Right lobe of liver (tissue), 6 donors: Measurements from ENCODE around the gene NCOA5. TPM values are rescaled to one million over a fixed set of nuclear protein-coding genes. Genes with fewer than 3 reads are reported as not detected.

ENCODE experiments used
- ATAC-seq, 4 donors: fragments of 200-7000 bp; cut with Tn5 transposase; one replicate each; pipeline ENCODE4 v1.9.1; 2020; ENCODE audit warnings: mild to moderate bottlenecking in 4 of 4, moderate library complexity in 4 of 4
- DNase-seq, 3 donors: peaks; one replicate each; pipeline ENCODE4 v3.0.0-alpha.2; 2020
- H3K27ac ChIP-seq, 3 donors: fragments of 200-600 bp; one replicate each; pipeline ENCODE4 v1.8.0; 2022
- H3K27me3 ChIP-seq, 2 donors: fragments of 200-600 bp; one replicate each; pipeline ENCODE4 v1.8.0; 2022
- H3K36me3 ChIP-seq, 4 donors: fragments of 200-600 bp; sonication (generic) in 1 of 4; one replicate each; pipeline versions ENCODE4 v1.5.1 to v1.8.0; 2017 to 2022; ENCODE audit warnings: control low read depth in 1 of 4
- H3K4me1 ChIP-seq, 4 donors: fragments of 200-600 bp; sonication (generic) in 1 of 4; one replicate each; pipeline versions ENCODE4 v1.5.1 to v1.8.0; 2017 to 2022; ENCODE audit warnings: control low read depth in 1 of 4
- H3K4me3 ChIP-seq, 3 donors: fragments of 200-600 bp; one replicate each; pipeline ENCODE4 v1.8.0; 2022
- H3K9me3 ChIP-seq, 4 donors: fragments of 200-600 bp; sonication (generic) in 1 of 4; one replicate each; pipeline versions ENCODE4 v1.5.1 to v1.8.0; 2017 to 2022; ENCODE audit warnings: control low read depth in 1 of 4
- CTCF ChIP-seq, 4 donors: fragments of 200-600 bp in 3 of 4; fragments of 450-650 bp in 1 of 4; IDR thresholded peaks; one replicate each; pipeline versions ENCODE4 v1.5.1 to v1.8.0; 2016 to 2022; ENCODE audit warnings: antibody characterized with exemption in 4 of 4, mild to moderate bottlenecking in 2 of 4
- POLR2A ChIP-seq: fragments of 450-650 bp; IDR thresholded peaks from one replicate; pipeline ENCODE4 v1.6.1; 2017; ENCODE audit warnings: antibody characterized with exemption, mild to moderate bottlenecking
- WGBS: methylation state at CpG from one replicate; pipeline ENCODE4 v1.1.6; 2018; ENCODE audit warnings: low coverage, low lambda C conversion rate; ENCODE audit not compliant: insufficient coverage; ENCODE audit errors: missing lambda C conversion rate; 5-methylcytosine and 5-hydroxymethylcytosine counted together
- intact Hi-C, 2 donors: fragments of 100-400 bp; cut with DNase I; formaldehyde crosslinking; loops; one replicate each; pipeline versions ENCODE4 v1.11.2 to v1.14.1; 2022
- total RNA-seq, 6 experiments: library from RNA; depleted of rRNA in 2 of 6; stranded (reverse); fragments of >200 nt in 2 of 6; fragmentation: NEBNext Ultra II Directional in 3 of 6; extraction: Animal tissue kit (Norgen Biotek cat#: 25700) in 3 of 6; gene quantifications; one replicate each; pipeline versions ENCODE4 v1.1.0 to v1.2.4, GENCODE V29; 2016 to 2023
- donor health status: DM: no; HTN: yes; CAD: no.
- donor health status: DM: no; HTN: no; CAD: no.
- donor health status: DM: no; HTN: no; CAD: no.
- donor health status: DM: no; HTN: yes; CAD: no.
- donor health status: DM: no; HTN: yes; CAD: no.

The NCOA5 gene
- total RNA-seq, 6 experiments from 2014 or later, result 5.1 to 10.4 (median 8.8) TPM

DNA sequence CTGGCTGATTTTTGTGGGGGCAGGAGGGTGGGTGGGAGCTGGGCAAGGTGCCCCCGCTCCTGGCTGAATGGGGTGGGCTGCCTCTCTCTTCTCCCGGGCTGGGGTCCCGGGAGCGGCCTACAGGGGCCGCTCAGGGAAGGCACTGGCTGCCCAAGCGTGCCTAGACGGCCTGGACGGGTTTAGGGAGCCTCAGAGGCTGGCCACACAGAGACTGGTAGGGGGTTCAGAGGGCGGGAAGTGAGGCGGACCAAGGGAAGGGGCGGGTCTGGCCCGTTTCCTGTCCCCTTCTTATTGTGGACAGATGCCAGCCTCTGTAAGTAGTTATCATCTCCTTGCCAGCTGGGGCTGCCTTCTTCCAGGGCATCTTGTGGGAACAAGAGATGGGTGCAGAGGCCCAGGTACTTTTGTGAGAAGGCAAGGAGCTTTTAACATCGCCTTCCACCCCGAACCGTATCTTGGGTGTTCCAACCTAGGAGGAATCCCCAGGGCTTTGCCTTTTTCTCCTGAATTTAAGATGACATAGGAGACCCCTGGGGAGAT is 28.8 kb upstream of the NCOA5 start:
- Histone ChIP-seq H3K9me3 (no peaks in the 10 kb centered on the region), H3K27me3 (no peaks in the 10 kb centered on the region), H3K4me3 (peak overlapping the region; percentile 46 to 63 (median 61)), H3K36me3 (peaks cover 0 to 14% (median 0%) of the 10 kb centered on the region in 4 donors), H3K4me1 (peaks cover 0 to 14% (median 3%) of the 10 kb centered on the region in 4 donors), H3K27ac (peak overlapping the region; percentile 50 to 72 (median 65))
- DNase-seq (peak in 2 of 3 donors; percentile 44 to 50), ATAC-seq (peak; percentile 58 to 68 (median 62))
- intact Hi-C loops, result no loop called here
- WGBS, result 2% methylated on average over 7 of the region's 15 CpGs
- TF ChIP-seq CTCF (IDR thresholded peaks at IDR 0.05) (no peak), POLR2A (no peak)

- Histone ChIP-seq H3K36me3 (peaks cover 0 to 8% (median 0%) of the 10 kb centered on the region in 4 donors), H3K9me3 (no peaks in the 10 kb centered on the region), H3K27ac (peak within 1 kb of the TSS; percentile 50 to 72 (median 65)), H3K27me3 (no peaks in the 10 kb centered on the region), H3K4me1 (peaks cover 0 to 14% (median 3%) of the 10 kb centered on the region in 4 donors), H3K4me3 (peak within 1 kb of the TSS; percentile 46 to 63 (median 61))
- intact Hi-C loops, result no loop called here
- 12% methylated on average over 18 of the region's 40 CpGs for WGBS
- DNase-seq (peak; percentile 89 to 91 (median 90)), ATAC-seq (peak; percentile 97 to 98 (median 98))
- peak; percentile 39 for TF ChIP-seq POLR2A
- no peak for TF ChIP-seq CTCF (IDR thresholded peaks at IDR 0.05)
Measured at GRCh38 chr20:46117704-46118467, 28.1 kb upstream of the NCOA5 start, which contains the start of gene CD40. TSS of gene CD40 (plus strand) at chr20:46118314. CDS start at chr20:46118344, 30 bp downstream.

- Histone ChIP-seq H3K27ac (no peak overlapping the region), H3K9me3 (no peaks in the 10 kb centered on the region), H3K36me3 (no peaks in the 10 kb centered on the region), H3K4me1 (peaks cover 0 to 4% (median 0%) of the 10 kb centered on the region in 4 donors), H3K27me3 (no peaks in the 10 kb centered on the region), H3K4me3 (no peak overlapping the region)
- no peak for DNase-seq
- WGBS, result 61% methylated on average over 2 of the region's 2 CpGs
- intact Hi-C loops, result no loop called here
- ATAC-seq, result no peak
- no peak for TF ChIP-seq POLR2A
- no peak for TF ChIP-seq CTCF (IDR thresholded peaks at IDR 0.05)
Measured at GRCh38 chr20:46114449-46114848, 24.7 kb upstream of the NCOA5 start.

DNA sequence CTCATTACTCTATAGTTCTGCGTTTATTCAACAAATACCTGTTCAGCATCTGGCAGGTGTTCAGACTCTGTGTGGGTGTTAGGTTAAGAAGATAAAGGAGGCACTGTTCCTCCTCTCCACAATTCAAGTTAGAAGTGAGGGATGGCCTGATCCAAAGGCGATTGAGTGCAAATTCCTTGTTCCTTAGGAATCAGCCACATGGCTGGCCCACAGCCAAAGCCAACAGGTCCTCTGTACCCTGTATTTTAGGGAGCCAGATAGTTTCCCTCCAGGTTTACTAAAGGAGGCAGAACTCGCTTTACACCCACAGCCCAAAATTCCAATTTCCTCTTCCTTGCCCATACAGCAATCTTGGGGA is 23.3 kb upstream of the NCOA5 start:
- intact Hi-C loops, result no loop called here
- Histone ChIP-seq H3K4me3 (no peak overlapping the region), H3K27me3 (no peaks in the 10 kb centered on the region), H3K36me3 (no peaks in the 10 kb centered on the region), H3K27ac (no peak overlapping the region), H3K9me3 (no peaks in the 10 kb centered on the region), H3K4me1 (no peaks in the 10 kb centered on the region)
- 58% methylated on average over 3 of the region's 3 CpGs for WGBS
- TF ChIP-seq POLR2A, result no peak
- no peak for TF ChIP-seq CTCF (IDR thresholded peaks at IDR 0.05)
- ATAC-seq, result no peak
- DNase-seq, result no peak
